Tibial nerve (tissue), 4 donors: ENCODE measurements around the gene SLC25A4.

Experiments used
- EP300 ChIP-seq, 2 donors: sonication (generic); formaldehyde crosslinking; IDR thresholded peaks; one replicate each; pipeline ENCODE4 v1.6.1; 2017; ENCODE audit warnings: antibody characterized with exemption in 2 of 2, mild to moderate bottlenecking in 1 of 2
- POLR2A ChIP-seq, 2 donors: fragments of 450-650 bp; IDR thresholded peaks; one replicate each; pipeline ENCODE4 v1.6.1; 2017; ENCODE audit warnings: antibody characterized with exemption in 2 of 2, mild to moderate bottlenecking in 2 of 2, moderate library complexity in 2 of 2
- TF ChIP-seq, protein P1 (sequence below), 5 experiments: fragments of 200-600 bp in 3 of 5; fragments of 450-650 bp in 2 of 5; sonication (generic) in 3 of 5; IDR thresholded peaks; one replicate each; pipeline ENCODE4 v1.5.1; 2016 to 2019; ENCODE audit warnings: antibody characterized with exemption in 5 of 5, mild to moderate bottlenecking in 3 of 5, moderate library complexity in 2 of 5

DNA sequence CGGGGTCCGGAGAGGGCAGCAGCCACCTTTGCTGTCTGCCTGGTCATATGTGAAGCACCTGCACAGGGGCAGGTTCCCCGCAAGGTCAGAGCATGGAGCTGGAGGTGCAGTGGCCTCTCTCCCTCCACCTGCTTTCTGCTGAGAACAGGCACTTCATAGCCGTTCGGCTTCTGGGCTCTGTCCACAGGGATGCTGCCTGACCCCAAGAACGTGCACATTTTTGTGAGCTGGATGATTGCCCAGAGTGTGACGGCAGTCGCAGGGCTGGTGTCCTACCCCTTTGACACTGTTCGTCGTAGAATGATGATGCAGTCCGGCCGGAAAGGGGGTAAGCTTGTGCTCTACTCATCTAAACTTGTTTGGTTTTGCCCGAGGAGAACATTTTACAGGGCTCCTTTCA is 2.5 kb downstream of the SLC25A4 start:
- TF ChIP-seq, protein P1, sequence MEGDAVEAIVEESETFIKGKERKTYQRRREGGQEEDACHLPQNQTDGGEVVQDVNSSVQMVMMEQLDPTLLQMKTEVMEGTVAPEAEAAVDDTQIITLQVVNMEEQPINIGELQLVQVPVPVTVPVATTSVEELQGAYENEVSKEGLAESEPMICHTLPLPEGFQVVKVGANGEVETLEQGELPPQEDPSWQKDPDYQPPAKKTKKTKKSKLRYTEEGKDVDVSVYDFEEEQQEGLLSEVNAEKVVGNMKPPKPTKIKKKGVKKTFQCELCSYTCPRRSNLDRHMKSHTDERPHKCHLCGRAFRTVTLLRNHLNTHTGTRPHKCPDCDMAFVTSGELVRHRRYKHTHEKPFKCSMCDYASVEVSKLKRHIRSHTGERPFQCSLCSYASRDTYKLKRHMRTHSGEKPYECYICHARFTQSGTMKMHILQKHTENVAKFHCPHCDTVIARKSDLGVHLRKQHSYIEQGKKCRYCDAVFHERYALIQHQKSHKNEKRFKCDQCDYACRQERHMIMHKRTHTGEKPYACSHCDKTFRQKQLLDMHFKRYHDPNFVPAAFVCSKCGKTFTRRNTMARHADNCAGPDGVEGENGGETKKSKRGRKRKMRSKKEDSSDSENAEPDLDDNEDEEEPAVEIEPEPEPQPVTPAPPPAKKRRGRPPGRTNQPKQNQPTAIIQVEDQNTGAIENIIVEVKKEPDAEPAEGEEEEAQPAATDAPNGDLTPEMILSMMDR (IDR thresholded peaks at IDR 0.05): no peak
- TF ChIP-seq POLR2A (IDR thresholded peaks at IDR 0.05): no peak
- TF ChIP-seq EP300 (IDR thresholded peaks at IDR 0.05): no peak
